C4-2B (cell line): ENCODE measurements around the gene TMEM106C.

Experiments used
- ZFX ChIP-seq: fragments of 450-650 bp; IDR thresholded peaks from 2 replicates; pipeline ENCODE4 v1.6.1; 2017
- TF ChIP-seq, protein P1 (sequence below): fragments of 450-650 bp; conservative IDR thresholded peaks from 2 replicates; pipeline ENCODE4 v1.5.1; 2017; ENCODE audit warnings: mild to moderate bottlenecking

DNA sequence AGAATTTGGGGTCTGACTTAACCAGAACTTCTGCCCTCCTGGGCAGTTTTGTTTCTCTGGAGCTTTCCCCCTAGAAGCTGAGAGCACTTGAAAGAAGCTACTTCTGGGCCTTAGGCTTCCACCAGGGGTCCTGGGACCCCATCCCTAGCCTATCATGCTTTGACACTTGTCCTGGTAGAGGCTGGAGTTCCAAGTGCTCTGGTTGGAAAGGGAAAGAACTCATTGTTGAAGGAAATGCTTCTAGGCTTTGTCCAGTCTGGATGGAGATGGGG is 42.3 kb downstream of the TMEM106C start:
- TF ChIP-seq, protein P1, sequence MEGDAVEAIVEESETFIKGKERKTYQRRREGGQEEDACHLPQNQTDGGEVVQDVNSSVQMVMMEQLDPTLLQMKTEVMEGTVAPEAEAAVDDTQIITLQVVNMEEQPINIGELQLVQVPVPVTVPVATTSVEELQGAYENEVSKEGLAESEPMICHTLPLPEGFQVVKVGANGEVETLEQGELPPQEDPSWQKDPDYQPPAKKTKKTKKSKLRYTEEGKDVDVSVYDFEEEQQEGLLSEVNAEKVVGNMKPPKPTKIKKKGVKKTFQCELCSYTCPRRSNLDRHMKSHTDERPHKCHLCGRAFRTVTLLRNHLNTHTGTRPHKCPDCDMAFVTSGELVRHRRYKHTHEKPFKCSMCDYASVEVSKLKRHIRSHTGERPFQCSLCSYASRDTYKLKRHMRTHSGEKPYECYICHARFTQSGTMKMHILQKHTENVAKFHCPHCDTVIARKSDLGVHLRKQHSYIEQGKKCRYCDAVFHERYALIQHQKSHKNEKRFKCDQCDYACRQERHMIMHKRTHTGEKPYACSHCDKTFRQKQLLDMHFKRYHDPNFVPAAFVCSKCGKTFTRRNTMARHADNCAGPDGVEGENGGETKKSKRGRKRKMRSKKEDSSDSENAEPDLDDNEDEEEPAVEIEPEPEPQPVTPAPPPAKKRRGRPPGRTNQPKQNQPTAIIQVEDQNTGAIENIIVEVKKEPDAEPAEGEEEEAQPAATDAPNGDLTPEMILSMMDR: no peak
- TF ChIP-seq ZFX: no peak
